Neuronal stem cell (in vitro differentiated cells): Measurements from ENCODE around the gene IFIT1.

Experiments used
- DNase-seq: peaks from one replicate; pipeline ENCODE4 v3.0.0-alpha.2; 2013; ENCODE audit warnings: low spot score
- H2AFZ ChIP-seq: one replicate; pipeline ENCODE4 v1.6.1; 2013; ENCODE audit warnings: mild to moderate bottlenecking, low read length, inconsistent platforms
- H2AK5ac ChIP-seq: 2 replicates; pipeline ENCODE4 v1.6.1; 2013; ENCODE audit warnings: low read depth, mild to moderate bottlenecking, inconsistent platforms, low read length, moderate library complexity, mixed read lengths
- H2BK120ac ChIP-seq: 2 replicates; pipeline ENCODE4 v1.6.1; 2013; ENCODE audit warnings: low read depth, mild to moderate bottlenecking, inconsistent platforms, low read length, moderate library complexity, mixed read lengths
- H2BK12ac ChIP-seq: one replicate; pipeline ENCODE4 v1.6.1; 2013; ENCODE audit warnings: low read length, inconsistent platforms
- H2BK15ac ChIP-seq: 2 replicates; pipeline ENCODE4 v1.6.1; 2013; ENCODE audit warnings: mild to moderate bottlenecking, low read length, inconsistent platforms, mixed read lengths
- H2BK5ac ChIP-seq: one replicate; pipeline ENCODE4 v1.6.1; 2013; ENCODE audit warnings: inconsistent platforms, mild to moderate bottlenecking, low read length, moderate library complexity
- H3K14ac ChIP-seq: one replicate; pipeline ENCODE4 v1.6.1; 2013; ENCODE audit warnings: low read length, inconsistent platforms
- H3K18ac ChIP-seq: 2 replicates; pipeline ENCODE4 v1.6.1; 2013; ENCODE audit warnings: low read length, inconsistent platforms
- H3K23ac ChIP-seq: 2 replicates; pipeline ENCODE4 v1.6.1; 2013; ENCODE audit warnings: low read depth, mild to moderate bottlenecking, mixed read lengths, low read length, inconsistent platforms; ENCODE audit not compliant: poor library complexity
- H3K27ac ChIP-seq: replicated peaks from 3 replicates; pipeline ENCODE4 v1.5.1; 2013; ENCODE audit warnings: low read length, inconsistent platforms
- H3K27me3 ChIP-seq, 3 experiments: 2 replicates each; pipeline ENCODE4 v1.6.1; 2013; ENCODE audit warnings: low read length in 3 of 3, mild to moderate bottlenecking in 2 of 3, inconsistent platforms in 1 of 3, low read depth in 1 of 3, mixed read lengths in 1 of 3, moderate library complexity in 1 of 3; ENCODE audit not compliant: control insufficient read depth in 3 of 3, insufficient read depth in 3 of 3
- H3K36me3 ChIP-seq, 2 donors: replicated peaks in 1 of 2; 2 replicates each; pipeline ENCODE4 v1.6.1; 2013; ENCODE audit warnings: low read length in 2 of 2; ENCODE audit not compliant: control insufficient read depth in 2 of 2, insufficient read depth in 2 of 2
- H3K4ac ChIP-seq: 2 replicates; pipeline ENCODE4 v1.6.1; 2013; ENCODE audit warnings: inconsistent platforms, mild to moderate bottlenecking, low read length, moderate library complexity
- H3K4me1 ChIP-seq, 2 donors: 1 replicate in 1 of 2; 2 replicates in 1 of 2; pipeline ENCODE4 v1.6.1; 2013; ENCODE audit warnings: low read length in 2 of 2, low read depth in 1 of 2; ENCODE audit not compliant: control insufficient read depth in 2 of 2, insufficient read depth in 1 of 2
- H3K4me2 ChIP-seq: one replicate; pipeline ENCODE4 v1.6.1; 2013; ENCODE audit warnings: mild to moderate bottlenecking, low read length, inconsistent platforms; ENCODE audit not compliant: insufficient read depth, poor library complexity, severe bottlenecking
- H3K4me3 ChIP-seq, 2 donors: 2 replicates each; pipeline ENCODE4 v1.5.1; 2013; ENCODE audit warnings: low read length in 2 of 2, mild to moderate bottlenecking in 2 of 2, inconsistent platforms in 1 of 2, moderate library complexity in 1 of 2
- H3K79me1 ChIP-seq: one replicate; pipeline ENCODE4 v1.6.1; 2013; ENCODE audit warnings: low read depth, mild to moderate bottlenecking, inconsistent platforms, low read length, moderate library complexity
- H3K9ac ChIP-seq: one replicate; pipeline ENCODE4 v1.6.1; 2013; ENCODE audit warnings: mild to moderate bottlenecking, low read depth, low read length, inconsistent platforms; ENCODE audit not compliant: poor library complexity
- H3K9me3 ChIP-seq, 2 donors: replicated peaks in 1 of 2; 2 replicates each; pipeline versions ENCODE3 to v1.6.1; 2013; ENCODE audit warnings: low read length in 2 of 2, mild to moderate bottlenecking in 2 of 2, inconsistent platforms in 1 of 2, low read depth in 1 of 2, mixed read lengths in 1 of 2, moderate library complexity in 1 of 2; ENCODE audit not compliant: control insufficient read depth in 2 of 2, insufficient read depth in 1 of 2
- H4K8ac ChIP-seq: one replicate; pipeline ENCODE4 v1.6.1; 2013; ENCODE audit warnings: low read depth, mild to moderate bottlenecking, inconsistent platforms, low read length, moderate library complexity
- H4K91ac ChIP-seq: one replicate; pipeline ENCODE4 v1.6.1; 2013; ENCODE audit warnings: low read length, low read depth, mild to moderate bottlenecking, inconsistent platforms; ENCODE audit not compliant: poor library complexity
- WGBS, 2 donors: extraction: QIAGEN DNeasy Blood & Tissue Kit; methylation state at CpG; one replicate each; pipeline ENCODE4 v1.1.7; 2013; ENCODE audit warnings: missing lambda C conversion rate in 2 of 2, mixed read lengths in 1 of 2; ENCODE audit not compliant: insufficient read length in 2 of 2, insufficient replicate concordance in 1 of 2; ENCODE audit errors: extremely low coverage in 2 of 2; 5-methylcytosine and 5-hydroxymethylcytosine counted together

The IFIT1 gene

DNA sequence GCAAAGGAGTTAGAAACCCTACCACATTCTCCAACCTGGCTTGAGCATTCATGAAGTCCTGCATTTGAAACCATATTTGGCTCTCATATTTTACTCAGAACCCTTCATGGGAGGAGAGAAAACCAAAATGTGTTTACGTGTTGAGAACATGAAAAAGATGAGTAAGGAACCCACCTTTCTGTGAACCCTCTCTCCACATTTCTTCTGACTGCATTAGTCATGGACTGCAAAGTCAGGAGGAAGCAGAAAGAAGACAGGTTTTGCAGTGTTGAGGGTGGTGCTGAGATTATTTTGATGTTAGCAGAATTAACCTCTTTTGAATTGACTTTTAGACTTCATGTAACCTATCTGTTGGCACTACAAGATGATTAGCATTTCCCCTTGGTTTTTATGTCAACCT is 9.7 kb upstream of the IFIT1 start:
- Histone ChIP-seq H3K9ac (no peak overlapping the region), H3K9me3 (no peaks in the 10 kb centered on the region), H4K8ac (no peak overlapping the region), H3K23ac (no peak overlapping the region), H2BK120ac (no peak overlapping the region), H2BK5ac (no peak overlapping the region), H3K4ac (no peak overlapping the region), H2BK12ac (no peak overlapping the region), H3K27me3 (no peaks in the 10 kb centered on the region), H3K4me1 (peaks cover 0 to 3% of the 10 kb centered on the region in 2 donors), H3K79me1 (no peaks in the 10 kb centered on the region), H2BK15ac (no peak overlapping the region), H4K91ac (no peak overlapping the region), H3K4me3 (no peak overlapping the region), H2AK5ac (no peak overlapping the region), H2AFZ (no peak overlapping the region), H3K14ac (no peak overlapping the region), H3K27ac (no peak overlapping the region), H3K18ac (no peak overlapping the region), H3K4me2 (no peak overlapping the region), H3K36me3 (no peaks in the 10 kb centered on the region)
- WGBS, 2 donors: no CpG with 5 or more reads among the region's 1 CpG
- DNase-seq: no peak

DNA sequence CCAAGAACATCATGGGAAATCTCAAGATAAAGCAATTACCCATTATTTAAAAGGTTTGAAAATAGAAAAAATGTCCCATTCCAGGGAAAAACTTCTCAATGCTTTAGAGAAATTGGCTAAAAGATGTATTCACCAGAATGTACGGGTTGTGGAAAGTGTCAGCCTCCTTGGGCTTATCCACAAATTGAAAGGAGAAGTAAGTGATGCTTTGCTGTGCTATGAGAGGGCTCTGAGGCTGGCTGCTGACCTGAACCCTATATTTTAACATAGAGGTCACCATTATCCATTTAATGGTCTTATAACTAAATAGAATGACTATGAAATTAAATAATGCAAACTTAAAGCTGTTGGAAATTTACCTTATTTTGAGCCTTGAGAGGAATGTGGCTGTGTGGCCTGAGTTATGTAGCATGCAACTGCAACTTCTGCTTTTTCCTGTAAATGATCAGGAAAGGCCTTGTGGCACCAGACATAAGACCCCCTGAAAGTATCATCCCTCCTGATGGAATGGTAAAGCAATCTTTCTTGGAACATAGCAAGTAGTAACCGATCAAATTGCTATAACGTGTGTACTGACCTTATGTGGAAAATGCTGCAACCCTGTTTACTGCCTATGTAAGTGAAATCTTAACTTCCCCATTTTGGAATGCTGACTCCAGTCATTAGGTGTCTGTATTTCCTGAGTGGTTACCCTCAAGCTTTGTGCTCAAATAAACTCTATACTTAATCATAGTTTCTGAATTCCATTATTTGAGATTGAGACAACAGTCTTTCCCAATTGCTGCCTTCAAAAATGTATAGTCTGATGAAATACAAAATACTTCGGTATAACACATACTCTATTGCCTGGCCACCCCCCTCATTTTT is 7.7 kb upstream of the IFIT1 start:
- Histone ChIP-seq H3K4me3 (no peak overlapping the region), H3K23ac (no peak overlapping the region), H2BK15ac (no peak overlapping the region), H3K4ac (no peak overlapping the region), H3K9me3 (no peaks in the 10 kb centered on the region), H2BK120ac (no peak overlapping the region), H4K8ac (no peak overlapping the region), H3K36me3 (no peaks in the 10 kb centered on the region), H3K14ac (no peak overlapping the region), H3K27ac (no peak overlapping the region), H4K91ac (no peak overlapping the region), H2AK5ac (no peak overlapping the region), H2AFZ (no peak overlapping the region), H3K79me1 (no peaks in the 10 kb centered on the region), H2BK5ac (no peak overlapping the region), H2BK12ac (no peak overlapping the region), H3K9ac (no peak overlapping the region), H3K27me3 (no peaks in the 10 kb centered on the region), H3K4me1 (peaks cover 0 to 3% of the 10 kb centered on the region in 2 donors), H3K4me2 (no peak overlapping the region), H3K18ac (no peak overlapping the region)
- WGBS, 2 donors: no CpG with 5 or more reads among the region's 4 CpGs
- DNase-seq: no peak

DNA sequence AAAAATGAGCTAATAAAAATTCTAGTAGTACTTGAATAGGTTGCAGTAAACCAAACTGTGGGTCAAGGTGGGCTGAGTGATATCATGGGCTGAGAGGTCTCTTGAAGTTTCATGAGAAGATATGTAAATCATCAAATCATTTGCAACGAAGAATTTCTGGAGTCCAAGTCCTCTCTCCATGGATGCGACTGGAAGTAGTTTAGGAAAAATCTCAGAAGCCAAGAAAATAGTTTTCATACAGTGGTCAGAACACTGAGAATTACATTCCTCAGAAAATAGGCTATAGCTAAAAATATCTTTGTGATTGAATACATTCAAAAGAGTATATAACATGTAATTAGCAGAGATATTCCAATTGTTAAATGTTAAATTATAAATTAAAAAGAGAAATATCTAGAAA is 3.6 kb upstream of the IFIT1 start:
- no CpG with 5 or more reads among the region's 2 CpGs for WGBS, 2 donors
- no peak overlapping the region for H2BK120ac ChIP-seq
- no peak overlapping the region for H4K91ac ChIP-seq
- H3K4me1 ChIP-seq: peaks cover 3 to 4% of the 10 kb centered on the region in 2 donors
- no peak overlapping the region for H2BK5ac ChIP-seq
- no peaks in the 10 kb centered on the region for H3K27me3 ChIP-seq
- H3K36me3 ChIP-seq: no peaks in the 10 kb centered on the region
- H2AFZ ChIP-seq: no peak overlapping the region
- no peak overlapping the region for H2BK15ac ChIP-seq
- no peak overlapping the region for H2AK5ac ChIP-seq
- H2BK12ac ChIP-seq: no peak overlapping the region
- H3K9ac ChIP-seq: no peak overlapping the region
- no peak overlapping the region for H3K14ac ChIP-seq
- no peak overlapping the region for H3K4me2 ChIP-seq
- no peaks in the 10 kb centered on the region for H3K9me3 ChIP-seq
- no peak overlapping the region for H3K4ac ChIP-seq
- H4K8ac ChIP-seq: no peak overlapping the region
- H3K27ac ChIP-seq: no peak overlapping the region
- DNase-seq: no peak
- no peak overlapping the region for H3K4me3 ChIP-seq
- no peak overlapping the region for H3K23ac ChIP-seq
- H3K79me1 ChIP-seq: no peaks in the 10 kb centered on the region
- no peak overlapping the region for H3K18ac ChIP-seq

DNA sequence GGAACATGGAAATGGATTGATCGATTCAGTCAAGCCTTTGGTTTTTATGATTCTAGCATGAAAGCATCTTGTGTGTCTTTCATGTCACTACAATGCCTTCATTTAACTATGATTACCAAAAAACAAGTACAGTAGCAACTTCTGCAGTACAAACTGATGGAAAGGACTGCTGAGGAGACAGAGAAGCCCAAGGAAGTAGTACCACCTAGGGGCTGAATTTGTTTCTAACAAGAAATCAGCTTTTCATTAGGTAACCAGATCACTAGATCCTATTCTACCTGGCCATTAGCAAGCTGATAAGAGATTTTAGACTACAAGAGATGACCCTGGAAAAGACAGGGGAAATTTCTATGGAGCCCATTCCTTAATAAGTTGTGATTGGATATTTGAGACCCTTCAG is 3.2 kb upstream of the IFIT1 start:
- Histone ChIP-seq H3K9me3 (no peaks in the 10 kb centered on the region), H3K4me2 (no peak overlapping the region), H3K14ac (no peak overlapping the region), H3K4ac (no peak overlapping the region), H2BK12ac (no peak overlapping the region), H3K79me1 (no peaks in the 10 kb centered on the region), H2BK15ac (no peak overlapping the region), H2BK120ac (no peak overlapping the region), H4K91ac (no peak overlapping the region), H3K18ac (no peak overlapping the region), H3K36me3 (no peaks in the 10 kb centered on the region), H2AK5ac (no peak overlapping the region), H4K8ac (no peak overlapping the region), H2AFZ (no peak overlapping the region), H3K27ac (no peak overlapping the region), H2BK5ac (no peak overlapping the region), H3K4me1 (peaks cover 3 to 4% of the 10 kb centered on the region in 2 donors), H3K9ac (no peak overlapping the region), H3K4me3 (no peak overlapping the region), H3K27me3 (no peaks in the 10 kb centered on the region), H3K23ac (no peak overlapping the region)
- no peak for DNase-seq
- no CpG with 5 or more reads among the region's 1 CpG for WGBS, 2 donors
